HCT116 (cell line): Measurements from ENCODE around the gene SLC16A12. TPM values are rescaled to one million over a fixed set of nuclear protein-coding genes. Genes with fewer than 3 reads are reported as not detected.

Source experiments
- ATAC-seq: fragments of 200-7000 bp; cut with Tn5 transposase; 2 replicates; pipeline ENCODE4 v1.9.1; 2020; ENCODE audit warnings: mild to moderate bottlenecking, moderate library complexity
- BruUV-seq: library from RNA; stranded (reverse); fragments of 400-500 nt; replicated peaks from 2 replicates; lab custom pipeline; 2021; lab: Mats Ljungman, UMichigan
- CTCF ChIA-PET: fragments of 300-600 bp; sonication (Branson Sonifier 250); formaldehyde crosslinking; loops from one replicate; lab custom pipeline; 2021; ENCODE audit warnings: antibody characterized with exemption; lab: Charles Lee
- POLR2A ChIA-PET: fragments of 300-600, 350-600 bp; sonication (Branson Sonifier 250); formaldehyde crosslinking; loops from one replicate; lab custom pipeline; 2021; ENCODE audit warnings: antibody characterized with exemption; lab: Charles Lee
- RAD21 ChIA-PET, 2 experiments: fragments of 300-600 bp; sonication (Branson Sonifier 250); formaldehyde crosslinking; loops; one replicate each; lab custom pipeline; 2023; ENCODE audit warnings: low total read pairs in 2 of 2; ENCODE audit not compliant: uncharacterized antibody in 2 of 2, unreplicated experiment in 2 of 2, low non-redundant PET in 1 of 2; lab: Charles Lee
- DNase-seq: peaks from one replicate; pipeline ENCODE4 v3.0.0-alpha.2; 2010; ENCODE audit warnings: low read depth, low spot score
- H2AFZ ChIP-seq: fragments of 200-600 bp; shearing (Covaris generic), sonication (generic); 2 replicates; pipeline ENCODE4 v1.6.1; 2017; ENCODE audit warnings: low read depth, mixed run types, mixed read lengths, antibody characterized with exemption, low read length; ENCODE audit not compliant: poor library complexity, severe bottlenecking
- H3K27ac ChIP-seq: 2 replicates; pipeline ENCODE4 v1.5.1; 2012; ENCODE audit warnings: low read depth, low read length
- H3K27me3 ChIP-seq: fragments of 200-600 bp; sonication (generic); 2 replicates; pipeline ENCODE4 v1.6.1; 2016; ENCODE audit warnings: mixed run types, low read length, mixed read lengths; ENCODE audit not compliant: insufficient read depth
- H3K36me3 ChIP-seq, 2 experiments: fragments of 200-500 bp in 1 of 2; fragments of 200-600 bp in 1 of 2; sonication (Bioruptor generic) in 1 of 2; sonication (generic) in 1 of 2; 2 replicates each; pipeline versions ENCODE4 v1.5.1 to v1.6.1; 2014 to 2016; ENCODE audit warnings: low read length in 2 of 2, inconsistent platforms in 1 of 2, mixed read lengths in 1 of 2, mixed run types in 1 of 2; ENCODE audit not compliant: insufficient read depth in 2 of 2, control insufficient read depth in 1 of 2
- H3K4me1 ChIP-seq, 2 experiments: fragments of 200-600 bp in 1 of 2; sonication (generic) in 1 of 2; 2 replicates each; pipeline versions ENCODE4 v1.5.1 to v1.6.1; 2012 to 2017; ENCODE audit warnings: low read length in 2 of 2, inconsistent platforms in 1 of 2, mild to moderate bottlenecking in 1 of 2, mixed read lengths in 1 of 2, mixed run types in 1 of 2, moderate library complexity in 1 of 2; ENCODE audit not compliant: insufficient read depth in 2 of 2, control insufficient read depth in 1 of 2
- H3K4me2 ChIP-seq: fragments of 200-600 bp; sonication (generic); 2 replicates; pipeline ENCODE4 v1.6.1; 2017; ENCODE audit warnings: mixed run types, low read length, mixed read lengths
- H3K4me3 ChIP-seq, 2 experiments: fragments of 200-600 bp in 1 of 2; sonication (generic) in 1 of 2; replicated peaks in 1 of 2; 2 replicates each; pipeline ENCODE4 v1.5.1; 2011 to 2016; ENCODE audit warnings: low read length in 2 of 2, control low read depth in 1 of 2, low read depth in 1 of 2, mild to moderate bottlenecking in 1 of 2, mixed read lengths in 1 of 2, mixed run types in 1 of 2
- H3K79me2 ChIP-seq: fragments of 200-600 bp; sonication (generic); 2 replicates; pipeline ENCODE4 v1.6.1; 2017; ENCODE audit warnings: mild to moderate bottlenecking, mixed run types, low read length, moderate library complexity, mixed read lengths; ENCODE audit not compliant: insufficient read depth
- H3K9ac ChIP-seq: fragments of 200-600 bp; sonication (generic); 2 replicates; pipeline ENCODE4 v1.6.1; 2016; ENCODE audit warnings: low read length, mixed read lengths
- H3K9me2 ChIP-seq: fragments of 200-600 bp; sonication (generic), shearing (Covaris generic); 2 replicates; pipeline ENCODE4 v1.6.1; 2017; ENCODE audit warnings: mixed run types, mild to moderate bottlenecking, moderate library complexity; ENCODE audit not compliant: insufficient read depth
- H3K9me3 ChIP-seq, 2 experiments: fragments of 200-500 bp in 1 of 2; fragments of 200-600 bp in 1 of 2; sonication (Bioruptor generic) in 1 of 2; sonication (generic) in 1 of 2; 2 replicates each; pipeline ENCODE4 v1.6.1; 2014 to 2017; ENCODE audit warnings: low read length in 2 of 2, mixed read lengths in 2 of 2, inconsistent platforms in 1 of 2, low read depth in 1 of 2, mild to moderate bottlenecking in 1 of 2, mixed run types in 1 of 2, moderate library complexity in 1 of 2; ENCODE audit not compliant: control insufficient read depth in 1 of 2, insufficient read depth in 1 of 2
- H4K20me1 ChIP-seq: fragments of 200-600 bp; sonication (generic), shearing (Covaris generic); 2 replicates; pipeline ENCODE4 v1.6.1; 2017; ENCODE audit warnings: mixed run types, mild to moderate bottlenecking, moderate library complexity; ENCODE audit not compliant: insufficient read depth
- EGR1 ChIP-seq: IDR thresholded peaks from 2 replicates; pipeline ENCODE4 v1.6.1; 2012; ENCODE audit warnings: low read depth
- FOSL1 ChIP-seq: IDR thresholded peaks from 2 replicates; pipeline ENCODE4 v1.6.1; 2012; ENCODE audit warnings: low read depth
- POLR2AphosphoS5 ChIP-seq: IDR thresholded peaks from 2 replicates; pipeline ENCODE4 v1.6.1; 2011; ENCODE audit warnings: mild to moderate bottlenecking, low read depth, low read length, moderate library complexity
- RAD21 ChIP-seq: IDR thresholded peaks from 2 replicates; pipeline ENCODE4 v1.6.1; 2012; ENCODE audit warnings: low read depth, mild to moderate bottlenecking
- REST ChIP-seq: IDR thresholded peaks from 2 replicates; pipeline ENCODE4 v1.6.1; 2012; ENCODE audit warnings: low read depth
- SIN3A ChIP-seq: IDR thresholded peaks from 2 replicates; pipeline ENCODE4 v1.6.1; 2012; ENCODE audit warnings: low read depth
- SRF ChIP-seq: IDR thresholded peaks from 2 replicates; pipeline ENCODE4 v1.6.1; 2012; ENCODE audit warnings: low read depth
- TCF7L2 ChIP-seq: IDR thresholded peaks from 2 replicates; pipeline ENCODE4 v1.7.0; 2011; ENCODE audit warnings: borderline replicate concordance, inconsistent platforms; ENCODE audit not compliant: insufficient read depth, insufficient read length; ENCODE audit errors: extremely low read depth
- YY1 ChIP-seq: IDR thresholded peaks from 2 replicates; pipeline ENCODE4 v1.6.1; 2011; ENCODE audit warnings: low read length, low read depth, moderate library complexity, mild to moderate bottlenecking; ENCODE audit not compliant: insufficient replicate concordance; ENCODE audit errors: extremely low read depth
- ZFX ChIP-seq: fragments of 450-650 bp; IDR thresholded peaks from 2 replicates; pipeline ENCODE4 v1.6.1; 2017
- ZNF274 ChIP-seq: fragments of 200-500 bp; sonication (Bioruptor generic); IDR thresholded peaks from 2 replicates; pipeline ENCODE4 v1.6.1; 2014; ENCODE audit warnings: mild to moderate bottlenecking, low read depth, low read length, inconsistent platforms
- intact Hi-C: fragments of 100-400 bp; cut with micrococcal nuclease; formaldehyde crosslinking; loops from 2 replicates; pipeline ENCODE4 v1.10.0; 2022
- total RNA-seq: library from RNA; stranded (reverse); gene quantifications from one replicate; pipeline ENCODE4 v1.2.1, GENCODE V29; 2021; ENCODE audit not compliant: unreplicated experiment
- TF ChIP-seq, protein P1 (sequence below): IDR thresholded peaks from 2 replicates; pipeline ENCODE4 v1.6.1; 2012
- TF ChIP-seq, protein P2 (sequence below), 3 experiments: fragments of 200-600 bp in 1 of 3; sonication (generic) in 1 of 3; IDR thresholded peaks in 2 of 3; conservative IDR thresholded peaks in 1 of 3; 2 replicates each; pipeline ENCODE4 v1.5.1; 2012 to 2017; ENCODE audit warnings: low read depth in 2 of 3, low read length in 2 of 3, antibody characterized with exemption in 1 of 3, borderline replicate concordance in 1 of 3, control low read depth in 1 of 3, mild to moderate bottlenecking in 1 of 3, mixed read lengths in 1 of 3, mixed run types in 1 of 3, moderate library complexity in 1 of 3; ENCODE audit not compliant: insufficient read depth in 1 of 3

Gene SLC16A12
- total RNA-seq, 1 experiment from 2014 or later: not detected

DNA sequence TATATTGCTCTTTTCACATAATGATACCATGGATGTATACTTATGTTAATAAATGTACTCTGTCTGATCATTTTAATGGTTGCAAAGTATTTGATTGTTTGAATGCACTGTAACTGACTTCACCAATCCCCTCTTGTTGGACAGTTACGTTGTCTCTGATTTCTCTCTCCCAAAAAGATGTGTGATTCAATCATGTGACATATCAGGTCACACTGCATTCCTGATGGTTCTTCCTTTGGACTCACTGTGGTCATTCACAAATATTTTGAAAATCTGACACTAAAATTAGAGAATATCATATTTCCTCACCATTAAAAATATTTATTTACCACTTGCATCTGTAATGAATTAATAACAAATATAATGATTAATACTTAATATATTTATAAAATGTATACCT lies 22.2 kb downstream of the SLC16A12 start:
- ATAC-seq: no peak
- Histone ChIP-seq H3K79me2 (no peaks in the 10 kb centered on the region), H3K9me3 (no peaks in the 10 kb centered on the region), H3K4me2 (no peak overlapping the region), H3K9ac (no peak overlapping the region), H3K4me3 (no peak overlapping the region), H4K20me1 (no peaks in the 10 kb centered on the region), H2AFZ (no peak overlapping the region), H3K27me3 (no peaks in the 10 kb centered on the region), H3K4me1 (peaks cover 0 to 8% of the 10 kb centered on the region in 2 experiments; a peak in 2 of 4 replicates), H3K36me3 (no peaks in the 10 kb centered on the region), H3K27ac (no peak overlapping the region), H3K9me2 (no peaks in the 10 kb centered on the region)
- no TSS peak for BruUV-seq
- no peak for DNase-seq
- ChIA-PET POLR2A (no interaction called here), RAD21 (no interaction called here), CTCF (no interaction called here)
- intact Hi-C loops: no loop called here
- no peak for TF ChIP-seq ZFX
- TF ChIP-seq POLR2AphosphoS5: no peak
- TF ChIP-seq ZNF274: no peak
- TF ChIP-seq, protein P1, sequence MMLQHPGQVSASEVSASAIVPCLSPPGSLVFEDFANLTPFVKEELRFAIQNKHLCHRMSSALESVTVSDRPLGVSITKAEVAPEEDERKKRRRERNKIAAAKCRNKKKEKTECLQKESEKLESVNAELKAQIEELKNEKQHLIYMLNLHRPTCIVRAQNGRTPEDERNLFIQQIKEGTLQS: no peak
- no peak for TF ChIP-seq SRF

- ChIA-PET CTCF (no interaction called here), RAD21 (no interaction called here), POLR2A (no interaction called here)
- no peaks in the 10 kb centered on the region for H3K9me3 ChIP-seq
- no TSS peak for BruUV-seq
- no peak overlapping the region for H3K9ac ChIP-seq
- no peaks in the 10 kb centered on the region for H4K20me1 ChIP-seq
- no peaks in the 10 kb centered on the region for H3K36me3 ChIP-seq
- no peaks in the 10 kb centered on the region for H3K4me1 ChIP-seq
- H3K79me2 ChIP-seq: no peaks in the 10 kb centered on the region
- no peak overlapping the region for H2AFZ ChIP-seq
- DNase-seq (no peak), ATAC-seq (no peak)
- H3K4me2 ChIP-seq: no peak overlapping the region
- intact Hi-C loops: no loop called here
- no peak overlapping the region for H3K4me3 ChIP-seq
- H3K27ac ChIP-seq: no peak overlapping the region
- TF ChIP-seq FOSL1 (no peak), EGR1 (no peak), POLR2AphosphoS5 (no peak), SIN3A (no peak), YY1 (no peak), RAD21 (no peak), TCF7L2 (no peak), REST (no peak)
- TF ChIP-seq, protein P2, sequence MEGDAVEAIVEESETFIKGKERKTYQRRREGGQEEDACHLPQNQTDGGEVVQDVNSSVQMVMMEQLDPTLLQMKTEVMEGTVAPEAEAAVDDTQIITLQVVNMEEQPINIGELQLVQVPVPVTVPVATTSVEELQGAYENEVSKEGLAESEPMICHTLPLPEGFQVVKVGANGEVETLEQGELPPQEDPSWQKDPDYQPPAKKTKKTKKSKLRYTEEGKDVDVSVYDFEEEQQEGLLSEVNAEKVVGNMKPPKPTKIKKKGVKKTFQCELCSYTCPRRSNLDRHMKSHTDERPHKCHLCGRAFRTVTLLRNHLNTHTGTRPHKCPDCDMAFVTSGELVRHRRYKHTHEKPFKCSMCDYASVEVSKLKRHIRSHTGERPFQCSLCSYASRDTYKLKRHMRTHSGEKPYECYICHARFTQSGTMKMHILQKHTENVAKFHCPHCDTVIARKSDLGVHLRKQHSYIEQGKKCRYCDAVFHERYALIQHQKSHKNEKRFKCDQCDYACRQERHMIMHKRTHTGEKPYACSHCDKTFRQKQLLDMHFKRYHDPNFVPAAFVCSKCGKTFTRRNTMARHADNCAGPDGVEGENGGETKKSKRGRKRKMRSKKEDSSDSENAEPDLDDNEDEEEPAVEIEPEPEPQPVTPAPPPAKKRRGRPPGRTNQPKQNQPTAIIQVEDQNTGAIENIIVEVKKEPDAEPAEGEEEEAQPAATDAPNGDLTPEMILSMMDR (IDR thresholded peaks at IDR 0.05 in 2 of 3, conservative IDR thresholded peaks at IDR 0.05 in 1 of 3; ENCODE audit: borderline replicate concordance in 1 of 3, insufficient read depth in 1 of 3, low read depth in 2 of 3, low read length in 2 of 3): no peak
- TF ChIP-seq, all 23 proteins: peak for 0
- Histone ChIP-seq H3K9me2 (no peaks in the 10 kb centered on the region), H3K27me3 (no peaks in the 10 kb centered on the region)
Observed at GRCh38 chr10:89505640-89506275, 29.6 kb downstream of the SLC16A12 start.
